Tibial nerve (tissue), 4 donors: ENCODE measurements around the gene ATP6V0E2. TPM values are rescaled to one million over a fixed set of nuclear protein-coding genes. Genes with fewer than 3 reads are reported as not detected.
"Not testable (repeated sequence)": the region's sequence is repeated elsewhere in the genome, so short reads cannot be mapped to it uniquely, and the experiment has no call there.

Experiments
- DNase-seq, 2 donors: peaks; one replicate each; pipeline ENCODE4 v3.0.0-alpha.2; 2019; ENCODE audit warnings: low spot score in 2 of 2
- H3K27ac ChIP-seq, 4 donors: fragments of 200-600 bp; sonication (generic) in 3 of 4; one replicate each; pipeline ENCODE4 v1.5.1; 2017 to 2019; ENCODE audit warnings: mild to moderate bottlenecking in 1 of 4
- H3K27me3 ChIP-seq, 2 donors: fragments of 200-600 bp; sonication (generic) in 1 of 2; one replicate each; pipeline versions ENCODE4 v1.5.1 to v1.6.0; 2017 to 2019
- H3K36me3 ChIP-seq, 3 donors: fragments of 200-600 bp; sonication (generic); one replicate each; pipeline ENCODE4 v1.5.1; 2018 to 2019
- H3K4me1 ChIP-seq, 4 donors: fragments of 200-600 bp; sonication (generic) in 3 of 4; one replicate each; pipeline ENCODE4 v1.5.1; 2017 to 2019
- H3K4me3 ChIP-seq, 4 donors: fragments of 200-600 bp; sonication (generic) in 3 of 4; one replicate each; pipeline ENCODE4 v1.5.1; 2017 to 2019; ENCODE audit warnings: mild to moderate bottlenecking in 1 of 4, moderate library complexity in 1 of 4
- H3K9me3 ChIP-seq, 4 donors: fragments of 200-600 bp; sonication (generic) in 3 of 4; one replicate each; pipeline ENCODE4 v1.5.1; 2017 to 2019
- EP300 ChIP-seq, 2 donors: sonication (generic); formaldehyde crosslinking; IDR thresholded peaks; one replicate each; pipeline ENCODE4 v1.6.1; 2017; ENCODE audit warnings: antibody characterized with exemption in 2 of 2, mild to moderate bottlenecking in 1 of 2
- POLR2A ChIP-seq, 2 donors: fragments of 450-650 bp; IDR thresholded peaks; one replicate each; pipeline ENCODE4 v1.6.1; 2017; ENCODE audit warnings: antibody characterized with exemption in 2 of 2, mild to moderate bottlenecking in 2 of 2, moderate library complexity in 2 of 2
- WGBS, 2 donors: methylation state at CpG; one replicate each; pipeline ENCODE4 v1.1.5; 2018; 5-methylcytosine and 5-hydroxymethylcytosine counted together
- total RNA-seq, 4 donors: library from RNA; depleted of rRNA; stranded (reverse); fragments of >200 nt; gene quantifications; one replicate each; pipeline ENCODE4 v1.1.0, GENCODE V29; 2016
- TF ChIP-seq, protein P1 (sequence below), 5 experiments: fragments of 200-600 bp in 3 of 5; fragments of 450-650 bp in 2 of 5; sonication (generic) in 3 of 5; IDR thresholded peaks; one replicate each; pipeline ENCODE4 v1.5.1; 2016 to 2019; ENCODE audit warnings: antibody characterized with exemption in 5 of 5, mild to moderate bottlenecking in 3 of 5, moderate library complexity in 2 of 5

The ATP6V0E2 gene
- total RNA-seq, 4 donors from 2014 or later = 28.7 to 49.5 (median 38.1) TPM

DNA sequence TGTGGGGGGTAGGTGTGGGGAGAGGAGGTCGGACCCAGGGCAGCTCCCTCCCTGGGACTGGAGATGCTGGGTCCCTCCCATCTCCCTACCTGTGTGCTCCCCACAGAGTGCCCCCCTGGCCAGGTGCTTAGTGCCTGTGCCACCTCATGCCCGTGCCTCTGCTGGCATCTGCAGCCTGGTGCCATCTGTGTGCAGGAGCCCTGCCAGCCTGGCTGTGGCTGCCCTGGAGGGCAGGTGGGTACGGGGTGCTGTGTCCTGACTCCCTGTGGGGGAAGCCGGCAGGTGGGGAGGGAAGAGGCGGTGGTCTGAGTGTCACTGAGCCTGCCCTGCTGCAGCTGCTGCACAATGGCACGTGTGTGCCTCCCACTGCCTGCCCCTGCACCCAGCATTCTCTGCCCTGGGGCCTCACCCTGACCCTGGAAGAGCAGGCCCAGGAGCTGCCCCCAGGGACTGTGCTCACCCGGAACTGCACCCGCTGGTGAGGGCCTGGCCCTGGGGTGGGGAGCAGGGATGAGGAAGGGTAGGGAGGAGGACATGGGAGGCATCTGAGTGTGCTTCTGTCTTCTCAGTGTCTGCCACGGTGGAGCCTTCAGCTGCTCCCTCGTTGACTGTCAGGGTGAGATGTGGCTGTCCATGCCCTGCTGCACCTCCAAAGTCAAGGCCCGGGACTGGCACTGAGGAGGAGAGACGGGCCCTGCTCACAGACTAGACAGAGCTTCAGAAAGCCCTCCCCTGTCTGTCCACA is 47.3 kb upstream of the ATP6V0E2 start:
- no peak overlapping the region for H3K4me3 ChIP-seq
- TF ChIP-seq, protein P1, sequence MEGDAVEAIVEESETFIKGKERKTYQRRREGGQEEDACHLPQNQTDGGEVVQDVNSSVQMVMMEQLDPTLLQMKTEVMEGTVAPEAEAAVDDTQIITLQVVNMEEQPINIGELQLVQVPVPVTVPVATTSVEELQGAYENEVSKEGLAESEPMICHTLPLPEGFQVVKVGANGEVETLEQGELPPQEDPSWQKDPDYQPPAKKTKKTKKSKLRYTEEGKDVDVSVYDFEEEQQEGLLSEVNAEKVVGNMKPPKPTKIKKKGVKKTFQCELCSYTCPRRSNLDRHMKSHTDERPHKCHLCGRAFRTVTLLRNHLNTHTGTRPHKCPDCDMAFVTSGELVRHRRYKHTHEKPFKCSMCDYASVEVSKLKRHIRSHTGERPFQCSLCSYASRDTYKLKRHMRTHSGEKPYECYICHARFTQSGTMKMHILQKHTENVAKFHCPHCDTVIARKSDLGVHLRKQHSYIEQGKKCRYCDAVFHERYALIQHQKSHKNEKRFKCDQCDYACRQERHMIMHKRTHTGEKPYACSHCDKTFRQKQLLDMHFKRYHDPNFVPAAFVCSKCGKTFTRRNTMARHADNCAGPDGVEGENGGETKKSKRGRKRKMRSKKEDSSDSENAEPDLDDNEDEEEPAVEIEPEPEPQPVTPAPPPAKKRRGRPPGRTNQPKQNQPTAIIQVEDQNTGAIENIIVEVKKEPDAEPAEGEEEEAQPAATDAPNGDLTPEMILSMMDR (IDR thresholded peaks at IDR 0.05) = no peak
- no peak for TF ChIP-seq POLR2A (IDR thresholded peaks at IDR 0.05)
- TF ChIP-seq EP300 (IDR thresholded peaks at IDR 0.05) = no peak
- DNase-seq = no peak
- no peak overlapping the region for H3K27ac ChIP-seq
- H3K9me3 ChIP-seq = no peaks in the 10 kb centered on the region
- no peaks in the 10 kb centered on the region for H3K27me3 ChIP-seq
- WGBS, 2 donors = 58 to 73% methylated on average over 5 to 7 of the region's 12 CpGs
- no peaks in the 10 kb centered on the region for H3K4me1 ChIP-seq
- no peaks in the 10 kb centered on the region for H3K36me3 ChIP-seq

DNA sequence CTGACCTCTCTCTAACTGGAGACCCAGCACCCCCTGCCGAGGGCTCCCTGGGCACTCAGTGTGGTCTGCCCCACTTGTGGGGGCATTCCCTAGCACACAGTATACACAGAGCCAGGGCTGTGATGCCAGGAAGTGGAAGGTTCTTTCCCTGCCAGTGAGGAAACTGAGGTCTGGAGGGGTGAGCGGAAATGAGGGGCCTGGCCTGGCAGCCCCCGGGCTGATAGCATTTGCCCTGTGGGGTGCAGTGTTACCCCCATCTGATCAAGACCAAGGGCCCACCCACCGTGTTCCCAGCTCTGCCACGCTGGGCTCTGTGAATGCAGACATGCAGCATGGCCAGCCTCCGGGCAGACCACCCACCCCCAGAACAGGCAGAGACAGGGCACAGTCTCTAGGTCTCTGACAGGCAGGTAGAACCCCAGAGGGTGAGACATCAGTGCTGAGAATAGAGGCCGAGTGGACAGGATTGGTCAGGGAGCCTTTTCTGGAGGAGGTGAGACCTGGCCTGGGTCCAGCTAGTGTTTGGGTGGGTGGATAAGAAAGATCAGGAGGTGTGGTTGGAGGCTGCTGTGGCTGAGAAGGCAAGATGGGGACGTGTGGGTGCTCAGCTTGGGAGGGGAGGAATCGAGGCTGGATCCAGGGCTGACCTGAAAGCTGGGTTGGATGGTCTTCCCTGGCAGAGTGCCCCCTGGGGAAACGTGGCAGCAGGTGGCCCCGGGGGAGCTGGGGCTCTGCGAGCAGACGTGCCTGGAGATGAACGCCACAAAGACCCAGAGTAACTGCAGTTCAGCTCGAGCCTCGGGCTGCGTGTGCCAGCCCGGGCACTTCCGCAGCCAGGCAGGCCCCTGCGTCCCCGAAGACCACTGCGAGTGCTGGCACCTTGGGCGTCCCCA is 46.4 kb upstream of the ATP6V0E2 start:
- Histone ChIP-seq H3K27me3 (no peaks in the 10 kb centered on the region), H3K9me3 (no peaks in the 10 kb centered on the region), H3K4me1 (no peaks in the 10 kb centered on the region), H3K27ac (no peak overlapping the region), H3K4me3 (no peak overlapping the region), H3K36me3 (no peaks in the 10 kb centered on the region)
- TF ChIP-seq POLR2A (IDR thresholded peaks at IDR 0.05) (no peak), EP300 (IDR thresholded peaks at IDR 0.05) (no peak)
- TF ChIP-seq, protein P1 (IDR thresholded peaks at IDR 0.05) = no peak
- DNase-seq = no peak
- WGBS, 2 donors = 75 to 77% methylated on average over 21 to 23 of the region's 23 CpGs

DNA sequence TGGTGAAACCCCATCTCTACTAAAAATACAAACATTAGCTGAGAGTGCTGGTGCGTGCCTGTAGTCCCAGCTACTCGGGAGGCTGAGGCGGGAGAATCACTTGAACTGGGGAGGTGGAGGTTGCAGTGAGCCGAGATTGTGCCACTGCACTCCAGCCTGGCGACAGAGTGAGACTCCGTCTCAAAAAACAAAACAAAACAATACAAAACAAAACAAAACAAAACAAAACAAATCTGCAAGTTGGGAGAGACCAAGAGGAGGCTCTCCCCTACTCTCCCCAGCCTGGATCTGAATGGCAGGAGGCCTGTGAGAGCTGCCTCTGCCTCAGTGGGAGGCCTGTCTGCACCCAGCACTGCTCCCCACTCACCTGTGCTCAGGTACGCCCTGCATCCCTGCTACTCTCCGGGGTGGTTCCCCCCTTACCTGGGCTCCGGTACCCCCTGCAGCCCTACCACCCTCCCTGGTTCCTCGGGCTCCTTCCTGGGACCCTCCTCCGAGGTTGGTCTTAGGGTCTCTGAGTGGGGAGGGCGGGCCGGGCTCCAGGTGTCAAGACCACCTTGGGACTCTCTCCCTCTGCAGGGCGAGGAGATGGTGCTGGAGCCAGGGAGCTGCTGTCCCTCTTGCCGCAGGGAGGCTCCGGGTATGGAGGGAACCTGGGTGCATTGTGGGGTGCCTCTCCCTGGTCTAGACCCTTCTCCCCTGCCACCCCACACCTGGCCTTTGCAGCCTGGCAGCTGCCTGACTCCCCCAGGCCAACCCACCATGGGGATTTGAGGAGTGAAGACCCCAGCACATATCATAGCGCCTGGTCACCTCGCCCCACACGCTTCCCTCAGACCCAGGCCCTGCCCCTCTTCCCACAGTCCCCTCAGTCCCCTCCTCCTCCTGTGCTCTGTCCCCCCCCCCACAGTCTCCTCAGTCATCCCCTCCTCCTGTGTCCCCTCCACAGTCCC is 45.1 kb upstream of the ATP6V0E2 start:
- WGBS, 2 donors = 85 to 90% methylated on average over 17 to 19 of the region's 19 CpGs
- no peak for TF ChIP-seq POLR2A (IDR thresholded peaks at IDR 0.05)
- TF ChIP-seq EP300 (IDR thresholded peaks at IDR 0.05) = no peak
- no peak for DNase-seq
- Histone ChIP-seq H3K27me3 (no peaks in the 10 kb centered on the region), H3K9me3 (no peaks in the 10 kb centered on the region), H3K27ac (no peak overlapping the region), H3K4me3 (no peak overlapping the region), H3K36me3 (no peaks in the 10 kb centered on the region), H3K4me1 (no peaks in the 10 kb centered on the region)

DNA sequence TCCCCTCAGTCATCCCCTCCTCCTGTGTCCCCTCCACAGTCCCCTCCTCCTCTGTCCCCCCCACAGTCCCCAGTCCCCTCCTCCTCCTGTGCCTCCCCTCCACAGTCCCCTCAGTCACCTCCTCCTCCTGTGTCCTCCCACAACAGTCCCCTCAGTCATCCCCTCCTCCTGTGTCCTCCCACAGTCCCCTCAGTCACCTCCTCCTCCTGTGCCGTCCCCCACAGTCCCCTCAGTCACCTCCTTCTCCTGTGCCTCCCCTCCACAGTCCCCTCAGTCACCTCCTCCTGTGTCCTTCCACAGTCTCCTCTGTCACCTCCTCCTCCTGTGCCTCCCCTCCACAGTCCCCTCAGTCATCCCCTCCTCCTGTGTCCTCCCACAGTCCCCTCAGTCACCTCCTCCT is 43.2 kb upstream of the ATP6V0E2 start:
- H3K27me3 ChIP-seq, H3K9me3 ChIP-seq, H3K27ac ChIP-seq, H3K36me3 ChIP-seq, H3K4me1 ChIP-seq, H3K4me3 ChIP-seq, DNase-seq: not testable (repeated sequence)
- 36 to 46% methylated on average over 1 of the region's 1 CpG for WGBS, 2 donors

DNA sequence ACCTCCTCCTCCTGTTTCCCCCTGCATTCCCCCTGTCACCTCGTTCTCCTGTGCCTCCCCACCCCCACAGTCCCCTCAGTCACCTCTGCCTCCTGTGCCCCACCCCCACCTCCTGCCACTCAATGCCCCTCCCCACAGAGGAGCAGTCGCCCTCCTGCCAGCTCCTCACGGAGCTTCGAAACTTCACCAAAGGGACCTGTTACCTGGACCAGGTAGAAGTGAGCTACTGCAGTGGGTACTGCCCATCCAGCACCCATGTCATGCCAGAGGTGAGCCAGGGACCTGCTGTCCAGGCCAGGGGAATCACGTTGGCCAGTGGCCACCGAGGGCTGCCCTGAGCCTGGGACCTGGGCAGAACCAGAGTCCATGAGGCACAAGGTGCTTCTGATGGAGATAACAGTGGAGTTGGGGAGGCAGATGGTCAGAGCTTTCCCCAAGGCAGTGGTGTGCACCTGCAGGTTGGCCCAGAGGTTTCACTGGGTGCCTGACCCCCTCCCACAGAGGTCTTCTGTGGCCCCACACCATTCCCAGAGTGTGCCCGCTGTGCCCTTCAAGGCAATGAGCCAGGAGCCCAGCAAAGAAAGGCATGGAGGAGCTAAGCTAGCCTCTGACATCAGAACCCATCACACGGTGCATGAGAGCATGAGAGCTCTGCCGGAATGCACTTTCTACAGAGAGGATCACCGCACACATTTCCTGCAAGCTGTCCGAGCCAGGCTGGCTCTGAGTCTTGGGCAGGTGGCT is 42.6 kb upstream of the ATP6V0E2 start:
- no peaks in the 10 kb centered on the region for H3K36me3 ChIP-seq
- no peaks in the 10 kb centered on the region for H3K4me1 ChIP-seq
- no peak overlapping the region for H3K27ac ChIP-seq
- no peak overlapping the region for H3K4me3 ChIP-seq
- no peak for DNase-seq
- H3K9me3 ChIP-seq = no peaks in the 10 kb centered on the region
- TF ChIP-seq POLR2A (IDR thresholded peaks at IDR 0.05) (no peak), EP300 (IDR thresholded peaks at IDR 0.05) (no peak)
- TF ChIP-seq, protein P1 (IDR thresholded peaks at IDR 0.05) = no peak
- H3K27me3 ChIP-seq = no peaks in the 10 kb centered on the region
- 43 to 55% methylated on average over 9 of the region's 11 CpGs for WGBS, 2 donors
